ENCODE data around the gene NGRN. TPM values are rescaled to one million over a fixed set of nuclear protein-coding genes. Genes with fewer than 3 reads are reported as not detected.
"Not testable (repeated sequence)": the region's sequence is repeated elsewhere in the genome, so short reads cannot be mapped to it uniquely, and the experiment has no call there.

Gene NGRN
- total RNA-seq, 1 experiment from 2014 or later: 114 TPM

DNA sequence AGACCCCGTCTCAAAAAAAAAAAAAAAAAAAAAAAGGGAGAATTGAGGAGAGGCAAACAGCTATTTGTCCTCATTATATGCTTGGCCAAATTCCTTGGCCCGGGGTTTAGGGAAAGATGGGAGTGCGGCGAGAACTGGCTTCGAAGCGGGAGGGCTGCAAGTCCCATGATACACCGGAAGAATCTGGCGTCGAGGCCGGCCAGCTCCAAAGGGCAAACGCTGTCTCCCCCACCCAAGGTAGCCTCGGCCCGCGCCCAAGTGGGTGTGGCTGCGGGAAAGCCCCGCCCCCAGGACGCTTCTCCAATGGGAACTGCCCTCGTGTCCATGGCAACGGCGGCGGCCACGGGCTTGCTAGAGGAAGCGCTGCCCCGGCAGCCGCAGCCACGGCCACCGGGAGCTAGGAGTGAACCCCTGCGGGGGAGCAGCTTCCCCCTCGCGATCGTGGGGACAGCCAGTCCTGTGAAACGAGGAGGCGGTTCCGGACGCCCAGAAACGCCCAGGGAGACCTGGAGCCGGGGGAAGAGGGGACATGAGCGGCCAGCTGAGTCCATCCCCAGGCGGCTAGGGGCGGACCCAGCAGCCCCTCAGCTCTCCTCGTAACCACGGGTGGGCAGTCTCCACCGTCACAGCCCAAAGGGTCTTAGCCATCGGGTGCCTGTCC, 16.1 kb upstream of the NGRN start, which contains the start of gene TTLL13:
Gene TTLL13 (plus strand): TSS at position 354 of the 661 bp plus-strand sequence. CDS start 1,075 bp downstream, outside the sequence.
- TF ChIP-seq, protein P1, sequence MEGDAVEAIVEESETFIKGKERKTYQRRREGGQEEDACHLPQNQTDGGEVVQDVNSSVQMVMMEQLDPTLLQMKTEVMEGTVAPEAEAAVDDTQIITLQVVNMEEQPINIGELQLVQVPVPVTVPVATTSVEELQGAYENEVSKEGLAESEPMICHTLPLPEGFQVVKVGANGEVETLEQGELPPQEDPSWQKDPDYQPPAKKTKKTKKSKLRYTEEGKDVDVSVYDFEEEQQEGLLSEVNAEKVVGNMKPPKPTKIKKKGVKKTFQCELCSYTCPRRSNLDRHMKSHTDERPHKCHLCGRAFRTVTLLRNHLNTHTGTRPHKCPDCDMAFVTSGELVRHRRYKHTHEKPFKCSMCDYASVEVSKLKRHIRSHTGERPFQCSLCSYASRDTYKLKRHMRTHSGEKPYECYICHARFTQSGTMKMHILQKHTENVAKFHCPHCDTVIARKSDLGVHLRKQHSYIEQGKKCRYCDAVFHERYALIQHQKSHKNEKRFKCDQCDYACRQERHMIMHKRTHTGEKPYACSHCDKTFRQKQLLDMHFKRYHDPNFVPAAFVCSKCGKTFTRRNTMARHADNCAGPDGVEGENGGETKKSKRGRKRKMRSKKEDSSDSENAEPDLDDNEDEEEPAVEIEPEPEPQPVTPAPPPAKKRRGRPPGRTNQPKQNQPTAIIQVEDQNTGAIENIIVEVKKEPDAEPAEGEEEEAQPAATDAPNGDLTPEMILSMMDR (IDR thresholded peaks at IDR 0.05; ENCODE audit: unreplicated experiment): no peak
- no peaks in the 10 kb centered on the region for H3K27me3 Mint-ChIP-seq (ENCODE audit: unreplicated experiment)
- peak within 1 kb of the TSS; percentile 98 for H3K4me3 Mint-ChIP-seq (ENCODE audit: low read depth, unreplicated experiment)
- H3K27ac Mint-ChIP-seq (ENCODE audit: unreplicated experiment): peak within 1 kb of the TSS; percentile 91
- H3K36me3 Mint-ChIP-seq (ENCODE audit: insufficient read depth, unreplicated experiment): peaks cover 18% of the 10 kb centered on the region
- BruUV-seq (replicated peaks): no TSS peak
- CTCF ChIA-PET: interaction anchor here (0.6 to 2.0 kb wide), 14 partner anchors 8 to 1481 kb away, joined by 3 to 13 read pairs (median 4); partner anchors contain the start of genes CIB1 and GDPGP1
- intact Hi-C loops (cut with micrococcal nuclease; ENCODE audit: unreplicated experiment): no loop called here
- peak; percentile 93 for DNase-seq
- H3K4me1 Mint-ChIP-seq (ENCODE audit: low read depth, unreplicated experiment): peaks cover 24% of the 10 kb centered on the region
- H3K9me3 Mint-ChIP-seq (ENCODE audit: low read depth, unreplicated experiment): no peaks in the 10 kb centered on the region

DNA sequence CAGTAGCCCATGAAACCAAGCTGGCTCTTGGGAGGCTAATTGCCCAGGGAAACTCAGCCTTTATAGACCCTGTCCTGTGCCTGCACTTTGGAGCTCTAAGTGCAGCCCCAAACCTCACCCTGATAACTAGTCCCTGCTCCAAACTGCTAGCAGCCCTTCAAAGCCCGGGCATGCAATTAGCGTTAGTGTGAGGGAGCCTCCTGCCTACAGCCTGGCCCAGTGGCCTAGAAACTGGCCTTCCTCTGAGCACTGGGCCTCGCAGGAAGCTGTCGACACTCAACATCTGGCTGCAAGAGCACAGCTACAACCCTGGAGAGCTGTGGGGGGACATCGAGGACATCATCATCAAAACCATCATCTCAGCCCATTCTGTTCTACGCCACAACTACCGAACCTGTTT, 7.7 kb upstream of the NGRN start:
- Mint-ChIP-seq H3K36me3 (ENCODE audit: insufficient read depth, unreplicated experiment) (no peaks in the 10 kb centered on the region), H3K27me3 (ENCODE audit: unreplicated experiment) (peaks cover 14% of the 10 kb centered on the region), H3K9me3 (ENCODE audit: low read depth, unreplicated experiment) (no peaks in the 10 kb centered on the region), H3K4me3 (ENCODE audit: low read depth, unreplicated experiment) (no peak overlapping the region), H3K4me1 (ENCODE audit: low read depth, unreplicated experiment) (no peaks in the 10 kb centered on the region), H3K27ac (ENCODE audit: unreplicated experiment) (no peak overlapping the region)
- TF ChIP-seq, protein P1 (IDR thresholded peaks at IDR 0.05; ENCODE audit: unreplicated experiment): no peak
- no peak for DNase-seq
- intact Hi-C loops (cut with micrococcal nuclease; ENCODE audit: unreplicated experiment): no loop called here
- CTCF ChIA-PET: interaction anchor here (0.9 kb wide), 1 partner anchor 8 kb away, joined by 3 read pairs; the partner anchor contains the start of gene TTLL13
- no TSS peak for BruUV-seq (replicated peaks)

DNA sequence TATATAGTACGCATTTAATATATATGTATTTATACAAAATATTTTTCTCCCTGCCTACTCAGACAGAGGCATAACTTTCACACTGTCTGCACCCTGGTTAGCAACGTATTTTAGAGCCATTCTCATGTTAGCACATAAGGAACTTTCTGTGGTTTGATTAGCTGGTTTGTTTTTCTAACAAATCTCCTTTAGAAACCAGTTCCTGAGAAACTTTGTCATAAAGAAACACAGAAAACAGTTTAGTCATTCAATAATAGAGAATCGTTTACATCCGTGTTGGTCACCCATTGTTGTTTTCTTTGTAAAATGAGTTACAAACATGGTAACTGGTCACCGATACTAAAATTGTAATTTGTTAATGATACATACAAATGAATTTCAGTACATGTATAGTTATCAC, 5.9 kb upstream of the NGRN start:
- CTCF ChIA-PET: no interaction called here
- H3K27me3 Mint-ChIP-seq (ENCODE audit: unreplicated experiment): peaks cover 14% of the 10 kb centered on the region
- intact Hi-C loops (cut with micrococcal nuclease; ENCODE audit: unreplicated experiment): no loop called here

DNA sequence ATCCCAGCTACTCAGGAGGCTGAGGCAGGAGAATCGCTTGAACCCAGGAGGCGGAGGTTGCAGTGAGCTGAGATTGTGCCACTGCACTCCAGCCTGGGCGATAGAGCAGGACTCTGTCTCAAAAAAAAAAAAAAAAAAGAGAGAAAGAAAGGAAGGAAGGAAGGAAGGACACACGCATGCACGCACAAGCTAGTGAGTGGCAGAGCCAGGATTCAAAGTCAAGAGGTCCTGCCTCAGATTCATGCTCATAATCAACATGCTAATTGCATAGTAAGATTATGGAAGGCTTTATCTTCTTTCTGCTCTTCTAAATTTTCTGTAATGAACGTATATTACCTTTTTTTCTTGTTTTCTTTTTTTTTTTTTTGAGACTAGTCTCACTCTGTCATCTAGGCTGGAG, 4.7 kb upstream of the NGRN start:
- H3K4me1 Mint-ChIP-seq (ENCODE audit: low read depth, unreplicated experiment): peaks cover 16% of the 10 kb centered on the region
- intact Hi-C loops (cut with micrococcal nuclease; ENCODE audit: unreplicated experiment); DNase-seq; H3K27me3 Mint-ChIP-seq (ENCODE audit: unreplicated experiment); BruUV-seq (replicated peaks); H3K4me3 Mint-ChIP-seq (ENCODE audit: low read depth, unreplicated experiment); CTCF ChIA-PET; H3K9me3 Mint-ChIP-seq (ENCODE audit: low read depth, unreplicated experiment); H3K27ac Mint-ChIP-seq (ENCODE audit: unreplicated experiment): not testable (repeated sequence)
- H3K36me3 Mint-ChIP-seq (ENCODE audit: insufficient read depth, unreplicated experiment): peaks cover 13% of the 10 kb centered on the region

More for the DNA sequence above, 5.9 kb upstream of the NGRN start:
- Mint-ChIP-seq H3K27ac (ENCODE audit: unreplicated experiment) (no peak overlapping the region), H3K4me1 (ENCODE audit: low read depth, unreplicated experiment) (peaks cover 9% of the 10 kb centered on the region), H3K36me3 (ENCODE audit: insufficient read depth, unreplicated experiment) (peaks cover under 1% of the 10 kb centered on the region), H3K9me3 (ENCODE audit: low read depth, unreplicated experiment) (no peaks in the 10 kb centered on the region), H3K4me3 (ENCODE audit: low read depth, unreplicated experiment) (no peak overlapping the region)
- no peak for DNase-seq
- TF ChIP-seq, protein P1 (IDR thresholded peaks at IDR 0.05; ENCODE audit: unreplicated experiment): no peak
- no TSS peak for BruUV-seq (replicated peaks)

DNA sequence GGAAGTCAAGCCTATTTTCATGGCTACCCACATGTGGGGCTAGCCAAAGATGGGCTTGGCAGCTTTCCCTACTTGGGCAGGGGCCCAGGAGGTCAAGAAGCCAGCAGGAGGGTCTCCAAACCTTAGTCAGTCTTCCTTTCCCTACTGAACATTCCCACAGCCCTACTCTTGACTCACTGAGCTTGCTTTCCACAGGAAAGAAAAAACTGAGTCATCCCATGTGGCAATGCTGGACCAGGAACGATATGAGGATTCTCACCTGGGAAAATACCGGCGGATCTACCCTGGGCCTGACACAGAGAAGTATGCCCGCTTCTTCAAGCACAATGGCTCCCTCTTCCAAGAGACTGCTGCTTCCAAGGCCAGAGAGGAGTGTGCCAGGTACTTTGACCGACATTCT, 3.7 kb upstream of the NGRN start:
- no peak overlapping the region for H3K27ac Mint-ChIP-seq (ENCODE audit: unreplicated experiment)
- no peak for DNase-seq
- CTCF ChIA-PET: interaction anchor here (0.6 kb wide), 1 partner anchor 362 kb away, joined by 4 read pairs; no protein-coding TSS in a partner anchor
- H3K36me3 Mint-ChIP-seq (ENCODE audit: insufficient read depth, unreplicated experiment): peaks cover 24% of the 10 kb centered on the region
- H3K4me3 Mint-ChIP-seq (ENCODE audit: low read depth, unreplicated experiment): no peak overlapping the region
- no TSS peak for BruUV-seq (replicated peaks)
- H3K4me1 Mint-ChIP-seq (ENCODE audit: low read depth, unreplicated experiment): peaks cover 16% of the 10 kb centered on the region
- no peaks in the 10 kb centered on the region for H3K27me3 Mint-ChIP-seq (ENCODE audit: unreplicated experiment)
- H3K9me3 Mint-ChIP-seq (ENCODE audit: low read depth, unreplicated experiment): no peaks in the 10 kb centered on the region
- TF ChIP-seq, protein P1 (IDR thresholded peaks at IDR 0.05; ENCODE audit: unreplicated experiment): no peak
- intact Hi-C loops (cut with micrococcal nuclease; ENCODE audit: unreplicated experiment): no loop called here

Data from Calu3 (cell line).